GM18511 (cell line): ENCODE results near the gene LSS.

ENCODE experiments used
- ATAC-seq: cut with Tn5 transposase; IDR thresholded peaks from one replicate; pipeline ENCODE4 v1.9.1; 2021; ENCODE audit warnings: mild to moderate bottlenecking, moderate library complexity; ENCODE audit not compliant: unreplicated experiment

LSS gene

DNA sequence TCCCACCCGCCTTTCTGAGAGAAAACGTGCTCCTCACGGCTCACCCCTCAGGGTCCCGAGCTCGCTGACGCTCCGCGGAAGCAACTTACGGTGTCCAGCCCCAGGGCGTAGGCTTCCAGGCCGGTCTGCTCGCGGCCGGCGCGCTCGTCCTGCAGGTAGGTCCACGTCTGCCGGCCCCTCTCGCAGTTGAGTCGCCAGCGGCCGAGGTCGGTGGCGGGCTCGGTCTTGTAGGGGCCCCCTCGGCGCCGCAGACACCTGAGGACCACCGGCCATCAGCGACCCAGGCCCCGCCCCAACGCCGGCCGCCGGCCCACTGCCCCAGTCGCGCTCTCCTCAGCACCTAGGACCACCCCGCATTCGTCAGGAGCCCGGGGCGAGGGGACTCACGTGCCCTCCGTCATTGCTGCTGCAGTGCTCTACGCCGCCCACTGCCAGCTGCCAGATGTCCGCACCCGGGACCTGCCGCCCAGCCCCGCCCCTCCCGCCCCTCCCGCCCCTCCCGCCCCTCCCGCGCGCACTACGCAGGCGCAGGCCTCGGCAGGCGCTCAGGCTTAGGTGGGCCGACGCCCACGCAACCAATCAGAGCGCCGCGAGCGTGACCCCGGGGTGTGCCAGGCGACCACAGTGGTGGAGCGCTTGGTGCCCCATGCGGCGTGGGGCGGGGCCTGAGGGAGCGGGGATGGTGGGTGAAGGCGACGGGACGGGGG, at the start of gene LSS:
Gene LSS (minus strand): TSS at position 430 of the 707 bp plus-strand sequence. CDS start 29 bp downstream, at position 401.
- peak; percentile 83 for ATAC-seq

DNA sequence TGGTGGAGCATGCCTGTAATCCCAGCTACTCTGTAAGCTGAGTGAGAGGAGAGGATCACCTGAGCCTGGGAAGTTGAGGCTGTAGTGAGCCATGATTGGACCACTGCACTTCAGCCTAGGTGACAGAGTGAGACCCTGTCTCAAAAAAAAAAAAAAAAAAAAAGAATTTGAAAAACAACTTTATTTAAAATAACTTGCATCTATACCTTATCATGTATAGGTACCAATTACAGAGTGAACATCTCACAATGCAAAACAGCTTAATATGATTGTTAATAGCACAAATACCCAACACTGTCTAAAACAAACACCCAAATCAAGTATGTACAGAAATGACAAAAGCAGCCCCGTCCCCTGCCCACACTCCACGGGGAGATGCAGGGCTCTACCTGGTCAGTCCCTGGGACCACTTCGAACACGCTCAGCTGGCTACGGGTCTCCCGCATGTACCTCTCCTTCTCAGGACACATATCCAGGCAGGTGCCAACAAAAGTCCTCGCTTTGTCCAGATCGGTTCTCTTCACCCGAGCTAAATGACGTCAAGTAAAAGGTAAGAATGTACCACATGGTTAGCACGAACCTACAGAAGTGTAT, 46.3 kb upstream of the LSS start:
- ATAC-seq, result no peak

DNA sequence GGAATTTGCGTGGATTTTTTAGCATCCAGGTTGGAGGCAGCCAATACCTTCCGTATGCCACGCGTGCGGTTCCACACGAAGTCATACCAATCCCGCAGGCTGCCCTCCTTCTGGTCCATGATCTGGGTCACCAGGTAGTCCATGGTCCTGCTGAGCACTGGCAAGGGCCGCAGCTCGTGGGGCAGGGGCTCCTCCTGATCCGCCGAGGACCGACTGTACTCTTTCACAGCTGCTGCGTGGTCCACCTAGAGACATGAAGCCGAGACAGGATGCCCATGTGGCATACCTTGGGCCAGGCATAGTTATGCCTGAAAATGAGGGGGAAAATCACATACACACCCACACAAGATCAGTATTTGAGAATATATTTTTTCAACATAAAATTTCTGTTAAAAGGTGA, 44.8 kb upstream of the LSS start:
- ATAC-seq, result no peak

DNA sequence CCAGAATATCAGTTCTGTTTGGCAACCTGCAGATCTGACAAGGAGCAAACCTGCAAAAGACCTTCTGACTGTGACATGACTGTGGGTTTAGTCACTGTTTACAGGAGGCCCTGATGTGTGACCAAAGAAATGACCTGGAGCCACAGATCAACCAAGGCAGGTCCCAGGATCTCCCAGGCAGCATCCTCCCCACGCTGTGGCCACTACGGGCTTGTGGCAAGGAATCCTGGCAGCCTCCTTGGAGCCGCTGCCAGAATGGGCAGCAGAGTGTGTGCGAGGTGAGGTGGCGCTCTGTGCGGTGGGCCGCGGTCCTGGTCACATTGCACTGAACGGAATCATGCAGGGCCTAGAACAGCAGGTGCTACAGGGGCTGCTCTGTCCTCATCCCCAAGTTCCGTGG, 40.9 kb upstream of the LSS start:
- no peak for ATAC-seq

DNA sequence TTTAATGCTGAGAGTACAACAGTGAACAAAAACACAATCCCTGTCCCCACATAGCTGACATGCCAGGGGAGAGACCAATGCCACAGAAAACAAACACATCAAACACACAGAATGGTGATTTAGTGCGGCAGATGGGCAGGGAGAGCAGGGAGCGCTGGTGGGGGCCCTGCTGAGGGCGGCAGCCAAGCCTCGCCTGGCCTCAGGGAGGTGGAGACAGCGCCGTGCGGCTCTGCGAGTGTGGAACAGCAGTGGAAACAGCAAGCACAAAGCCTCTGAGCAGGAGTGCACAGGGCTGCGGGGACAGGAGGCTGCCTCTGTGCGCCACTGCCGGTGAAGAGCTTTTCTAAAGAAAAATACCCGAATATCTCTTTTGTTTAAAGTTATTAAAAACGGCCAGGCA, 39.8 kb upstream of the LSS start:
- no peak for ATAC-seq

DNA sequence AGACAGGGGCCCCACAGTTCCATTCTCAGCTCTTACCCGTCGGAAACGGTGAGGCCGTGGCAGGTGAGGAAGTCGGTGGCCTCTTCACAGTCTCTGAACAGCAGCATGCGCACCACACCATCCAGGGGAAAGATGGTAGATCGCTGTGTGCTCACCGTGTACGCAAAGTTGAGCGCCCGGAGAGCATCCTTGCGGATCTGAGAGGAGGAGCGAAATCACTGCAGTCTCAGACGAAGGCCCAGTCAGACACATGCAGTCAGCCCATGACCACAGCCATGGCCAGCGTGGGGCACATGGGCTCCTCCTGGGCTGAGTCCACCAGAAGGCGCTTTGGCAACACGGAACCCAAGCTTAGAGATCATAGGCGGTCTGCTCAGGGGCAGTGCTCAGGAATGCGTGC, 38.4 kb upstream of the LSS start:
- ATAC-seq, result no peak

DNA sequence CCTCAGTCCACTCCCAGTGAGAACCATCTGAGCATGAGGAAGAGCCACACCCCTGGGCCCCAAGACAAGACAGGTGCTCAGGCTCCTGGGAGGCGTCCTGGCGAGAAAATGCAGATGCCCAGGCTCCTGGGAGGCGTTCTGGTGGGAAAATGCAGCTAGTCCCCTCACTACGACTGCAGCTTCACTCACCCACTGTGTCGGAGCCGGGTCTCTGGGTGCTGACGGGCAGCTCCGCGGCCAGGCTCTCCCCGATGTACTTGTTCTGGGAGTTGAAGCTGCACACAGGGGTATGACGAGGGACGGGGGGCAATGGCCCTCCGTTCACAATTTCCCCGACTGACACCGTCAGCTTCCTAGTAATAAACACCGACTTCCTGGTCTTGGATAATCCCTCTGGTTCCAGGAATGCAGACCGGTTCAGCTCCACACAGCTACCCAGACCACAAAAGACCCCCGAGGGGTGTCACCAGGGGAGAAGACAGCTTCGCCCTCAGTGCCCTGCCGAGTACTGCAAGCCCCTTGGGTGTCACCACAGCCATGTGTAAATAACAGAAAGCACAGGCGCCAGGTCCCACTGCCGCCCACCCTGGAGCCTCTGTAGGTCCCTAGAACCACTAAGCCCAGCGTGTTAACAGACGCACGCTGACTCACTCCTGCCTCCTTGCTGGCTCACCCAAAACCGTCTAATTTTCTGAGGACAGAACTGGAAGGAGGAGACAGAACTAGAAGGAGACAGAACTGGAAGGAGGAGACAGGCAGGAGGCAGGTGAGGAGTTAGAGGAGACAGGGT, 37.4 kb upstream of the LSS start:
- ATAC-seq, result no peak

DNA sequence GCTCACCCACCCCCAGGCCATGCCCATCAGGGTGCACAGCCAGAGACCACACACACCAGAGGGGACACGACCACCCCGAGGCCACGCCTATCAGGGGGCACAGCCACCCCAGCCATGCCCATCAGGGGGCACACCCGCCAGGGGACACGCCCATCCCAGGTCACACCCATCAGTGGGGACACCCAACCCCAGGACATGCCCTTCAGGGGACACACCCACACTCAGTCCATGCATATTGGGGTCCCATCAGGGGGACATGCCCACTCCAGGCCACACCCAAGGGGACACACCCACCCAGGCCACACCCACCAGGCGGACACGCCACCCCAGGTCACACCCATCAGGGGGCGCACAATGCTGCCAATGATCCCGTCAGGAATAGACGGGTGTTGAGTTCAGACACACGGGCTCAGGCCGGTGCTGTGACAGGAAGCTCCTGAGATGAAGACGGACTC, 36.1 kb upstream of the LSS start:
- no peak for ATAC-seq

DNA sequence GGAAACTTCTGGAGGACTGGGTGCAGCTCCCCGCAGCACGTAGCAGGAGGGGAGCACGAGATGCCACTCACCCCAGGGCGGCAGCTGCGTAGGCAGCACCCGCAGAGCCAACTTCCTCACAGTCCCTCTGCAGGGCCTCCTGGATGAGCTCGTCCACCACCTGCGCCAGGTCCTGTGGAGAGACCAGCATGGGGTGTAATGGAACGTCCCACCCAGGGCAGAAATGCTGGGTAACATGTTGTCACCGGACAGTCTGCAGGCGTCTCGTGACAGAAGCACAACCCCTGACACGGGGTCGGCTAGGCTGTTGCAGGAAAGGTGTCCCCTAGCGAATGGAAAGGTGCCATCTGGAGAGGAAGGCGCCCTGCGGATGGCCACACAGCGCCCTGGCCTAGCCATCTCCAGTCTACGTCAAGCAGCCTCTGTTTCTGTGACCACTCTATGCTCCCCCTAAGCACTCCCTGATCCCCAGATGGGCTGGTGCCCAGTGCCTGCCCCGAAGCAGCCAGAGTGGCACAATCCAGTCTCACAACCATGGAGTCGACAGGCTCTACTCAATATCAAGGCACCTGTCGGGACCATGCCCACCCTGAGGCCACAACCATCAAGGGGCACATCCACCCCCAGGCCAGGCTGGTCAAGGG, 35.6 kb upstream of the LSS start:
- ATAC-seq, result no peak

DNA sequence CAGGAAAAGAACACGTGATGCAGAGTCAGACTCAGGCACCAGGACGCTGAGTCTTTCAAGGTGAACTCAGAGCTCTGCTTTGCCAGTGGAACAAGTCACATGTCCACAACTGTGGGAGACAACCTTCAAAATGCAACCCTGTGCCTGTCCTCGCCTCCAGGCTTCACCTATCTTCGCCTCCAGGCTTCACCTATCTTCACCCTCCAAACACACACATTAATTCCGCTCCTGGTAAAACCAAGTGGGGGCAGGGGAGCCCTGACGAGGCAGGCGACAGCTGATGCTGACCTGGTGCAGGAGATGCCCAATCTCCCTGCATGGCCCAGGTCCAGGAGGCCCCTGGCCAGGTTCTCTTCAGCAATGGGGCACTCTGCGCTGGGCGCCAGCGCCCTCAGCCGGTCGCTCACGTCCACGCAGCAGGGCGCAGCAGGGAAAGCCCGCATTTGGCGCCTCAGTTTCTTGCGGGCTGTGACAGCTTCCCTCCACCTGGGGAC, 28.0 kb upstream of the LSS start:
- ATAC-seq, result no peak

DNA sequence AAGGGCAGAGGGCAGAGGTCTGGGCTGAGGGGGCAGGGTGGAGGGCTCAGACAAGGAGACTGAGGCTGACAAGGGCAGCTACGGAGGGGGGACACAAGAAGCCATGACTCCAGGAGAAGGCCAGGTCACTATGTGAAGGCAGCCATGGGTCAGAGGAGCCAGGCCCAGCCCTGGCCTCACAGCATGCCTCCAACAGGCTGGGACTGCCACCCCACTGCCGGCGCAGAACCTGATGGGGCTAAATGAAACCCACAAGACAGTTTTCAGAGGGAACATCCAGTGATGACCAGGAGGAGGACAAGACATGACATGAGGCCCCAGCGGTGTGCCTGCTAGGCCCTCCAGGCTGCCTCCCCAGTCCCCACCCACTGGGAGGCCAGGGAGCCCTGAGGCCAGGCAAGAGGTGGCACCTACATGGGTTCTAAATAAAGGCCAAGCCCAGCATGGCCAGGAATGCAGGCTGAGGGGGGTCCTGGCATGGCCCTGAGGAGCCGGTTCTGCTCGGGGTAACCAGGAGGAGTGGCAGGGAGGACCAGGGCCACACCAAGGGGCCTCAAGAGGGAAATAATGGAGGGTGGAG, 27.3 kb upstream of the LSS start:
- no peak for ATAC-seq

DNA sequence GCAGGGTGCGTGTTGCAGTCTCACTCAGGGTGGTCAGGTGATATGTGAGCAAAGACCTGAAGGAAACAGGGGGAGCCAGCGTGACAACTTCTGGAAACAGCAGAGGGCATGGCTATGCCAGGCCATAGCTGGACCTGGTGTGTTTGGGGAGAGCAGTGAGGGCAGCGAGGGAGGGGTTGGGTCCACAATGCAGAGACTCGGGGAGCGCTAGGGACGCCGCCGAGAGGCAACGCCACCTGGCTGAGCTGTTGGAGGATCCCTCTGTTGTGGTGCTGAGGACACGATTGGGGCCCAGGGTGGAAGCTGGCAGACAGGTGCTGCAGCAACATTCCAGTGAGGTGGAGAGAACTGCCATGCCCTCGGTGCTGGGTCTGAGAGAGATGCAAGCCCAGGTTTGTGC, 26.6 kb upstream of the LSS start:
- no peak for ATAC-seq

DNA sequence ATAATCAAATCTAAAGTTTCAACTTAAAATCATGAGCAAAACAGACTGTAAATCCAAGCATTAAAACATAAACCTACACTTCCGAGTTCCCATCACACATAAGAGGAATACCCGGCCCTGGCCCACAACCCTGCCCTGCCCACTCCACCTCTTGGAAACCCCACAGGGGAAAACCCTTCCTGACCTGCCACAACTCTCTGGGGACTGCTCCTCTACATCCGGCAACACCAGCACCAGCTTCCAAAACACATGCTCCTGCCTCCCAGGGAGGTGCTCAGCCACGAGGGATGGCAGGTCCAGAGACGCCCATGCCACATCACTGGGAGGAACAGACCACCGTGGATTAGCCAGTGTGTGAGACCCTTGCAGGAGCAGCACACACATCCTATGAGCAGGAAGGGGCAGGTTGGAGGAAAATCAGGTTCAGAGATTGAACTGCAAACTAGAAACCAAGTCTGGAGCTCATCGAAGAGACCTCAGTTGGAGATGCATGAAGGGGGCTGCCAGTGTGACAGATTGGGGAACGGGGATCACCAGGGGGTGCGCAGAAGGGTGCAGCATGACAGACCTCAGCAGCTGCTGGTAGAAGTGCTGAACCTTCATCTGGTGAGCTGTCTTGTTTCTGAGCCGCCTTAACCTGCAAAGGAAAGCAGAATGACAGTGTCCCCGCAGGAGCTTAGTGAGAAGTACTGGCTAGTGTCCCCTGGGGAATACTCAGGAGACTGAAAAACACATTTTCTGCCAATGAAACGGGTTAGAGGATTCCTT, 25.8 kb upstream of the LSS start:
- ATAC-seq, result peak; percentile 75

DNA sequence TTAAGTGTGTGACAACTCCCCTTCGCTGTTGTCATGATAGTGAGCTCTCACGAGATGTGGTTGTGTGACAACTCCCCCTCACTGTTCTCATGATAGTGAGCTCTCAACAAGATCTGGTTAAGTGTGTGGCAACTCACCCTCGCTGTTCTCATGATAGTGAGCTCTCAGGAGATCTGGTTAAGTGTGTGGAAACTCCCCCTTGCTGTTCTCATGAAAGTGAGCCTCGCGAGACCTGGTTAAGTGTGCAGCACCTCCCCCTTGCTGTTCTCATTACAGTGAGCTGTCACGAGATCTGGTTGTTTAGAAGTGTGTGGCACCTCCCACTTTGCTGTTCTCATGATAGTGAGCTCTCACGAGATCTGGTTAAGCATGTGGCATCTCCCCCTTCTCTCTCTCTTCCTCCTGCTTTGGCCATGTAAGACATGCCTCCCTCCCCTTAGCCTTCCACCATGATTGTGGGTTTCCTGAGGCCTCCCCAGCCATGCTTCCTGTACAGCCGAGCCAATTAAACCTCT, 25.1 kb upstream of the LSS start:
- ATAC-seq, result peak; percentile 77

DNA sequence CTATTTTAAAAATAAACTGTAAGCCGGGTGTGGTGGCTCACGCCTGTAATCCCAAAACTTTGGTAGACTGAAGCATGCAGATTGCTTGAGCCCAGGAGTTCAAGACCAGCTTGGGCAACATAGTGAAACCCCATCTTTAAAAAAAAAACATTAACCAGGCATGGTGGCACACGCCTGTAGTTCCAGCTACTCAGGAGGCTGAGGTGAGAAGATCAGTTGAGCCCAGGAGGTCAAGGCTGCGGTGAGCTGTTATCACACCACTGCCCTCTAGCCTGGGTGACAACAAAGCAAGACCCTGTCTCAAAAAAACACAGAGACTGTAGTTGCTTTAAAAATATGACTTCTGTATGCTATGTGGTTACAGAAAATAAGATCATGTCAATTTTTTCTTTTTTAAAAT, 24.3 kb upstream of the LSS start:
- no peak for ATAC-seq

DNA sequence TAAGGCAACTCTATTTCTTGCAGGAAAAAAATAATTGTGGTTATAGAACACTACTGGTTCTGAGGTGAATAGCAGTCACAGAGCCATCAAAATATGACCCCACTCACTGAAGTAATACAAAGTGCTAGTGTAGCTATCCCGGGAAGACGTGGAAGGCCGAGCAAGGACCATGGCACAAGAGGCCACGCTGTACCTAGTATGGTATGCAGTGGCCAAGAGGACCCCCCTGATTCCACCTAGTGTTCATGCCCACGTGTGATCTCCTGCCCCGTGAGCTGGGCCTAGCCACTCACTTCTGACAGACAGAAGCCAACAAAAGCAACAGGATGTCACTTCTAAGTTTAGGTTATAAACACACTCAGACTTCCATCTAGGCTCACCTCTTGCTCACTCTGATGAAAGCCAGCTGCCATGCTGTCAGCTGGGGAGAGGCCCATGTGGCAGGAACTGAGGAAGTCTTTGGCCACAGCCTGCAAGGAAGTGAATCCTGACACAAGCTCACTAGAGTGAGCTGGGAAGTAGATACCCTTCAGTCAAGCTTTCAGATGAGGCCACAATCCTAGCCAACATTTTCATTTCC, 21.7 kb upstream of the LSS start:
- no peak for ATAC-seq

DNA sequence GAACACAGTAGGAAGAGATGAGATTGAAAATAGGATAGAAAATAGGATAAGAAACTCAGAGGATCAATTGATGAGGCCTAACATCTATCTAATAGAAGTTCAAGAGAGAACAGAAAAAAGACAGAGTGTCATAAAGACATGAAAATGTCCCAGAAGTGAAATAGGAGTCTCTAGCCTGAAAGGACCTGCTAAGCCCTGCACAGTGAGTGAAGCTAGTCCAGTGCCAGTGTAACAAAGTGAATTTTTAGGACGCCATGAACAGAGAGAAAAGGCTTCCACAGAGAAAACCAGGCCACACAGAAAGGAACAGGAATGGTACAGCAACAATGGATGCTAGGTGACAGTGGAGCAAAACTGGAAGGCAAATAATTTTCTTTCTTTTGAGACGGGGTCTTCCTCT, 20.3 kb upstream of the LSS start:
- ATAC-seq, result no peak

DNA sequence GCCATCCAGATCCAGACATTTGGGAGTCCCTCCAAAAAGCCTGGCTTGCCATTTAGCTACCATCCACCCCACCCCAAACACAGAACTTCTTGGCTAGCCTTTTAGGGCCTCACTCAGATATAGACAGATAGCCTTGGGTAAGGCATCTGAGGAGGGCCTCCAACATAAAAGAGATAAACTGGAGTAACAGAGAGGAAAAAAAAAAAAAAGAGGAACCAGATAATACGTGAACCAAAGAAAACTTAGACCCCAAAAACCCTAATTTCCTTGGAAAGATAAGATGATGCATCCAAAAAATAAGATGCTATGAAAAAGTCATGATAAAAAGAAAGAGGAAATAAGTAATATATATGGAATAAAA, 19.8 kb upstream of the LSS start:
- ATAC-seq, result no peak

DNA sequence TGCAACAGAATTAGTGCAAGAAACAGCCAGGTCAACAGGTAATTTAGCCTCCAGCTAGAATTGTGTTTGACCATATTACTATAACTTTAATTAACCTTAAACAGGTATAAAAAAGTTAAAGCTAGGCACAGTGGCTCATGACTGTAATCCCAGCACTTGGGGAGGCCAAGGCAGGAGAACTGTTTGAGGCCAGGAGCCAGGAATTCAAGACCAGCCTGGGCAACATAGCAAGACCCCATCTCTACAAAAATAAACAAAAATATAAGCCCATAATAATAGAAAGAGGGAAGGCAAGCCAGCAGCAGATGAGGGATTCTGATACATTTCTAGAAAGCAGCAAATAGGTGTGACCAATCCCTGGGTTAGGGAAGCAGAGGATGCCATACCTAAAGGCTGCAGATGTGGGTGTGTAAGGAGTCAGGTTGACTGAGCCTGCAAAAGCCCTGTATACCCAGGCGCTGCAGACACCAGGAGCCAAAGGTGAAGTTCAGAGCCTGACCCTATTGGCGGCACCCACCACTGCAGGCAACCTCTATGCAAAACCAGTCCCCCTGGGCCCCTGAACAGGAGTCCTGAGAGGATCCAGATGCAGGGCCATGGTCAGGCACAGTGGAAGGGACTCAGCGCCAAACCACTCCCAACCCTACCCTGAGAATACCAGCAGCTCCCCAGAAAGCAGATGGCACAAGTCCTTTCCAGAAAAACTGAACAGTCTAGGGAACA, 19.3 kb upstream of the LSS start:
- ATAC-seq, result no peak
